Spinal cord (tissue), 10 donors: ENCODE results near the gene SPEG. TPM values are rescaled to one million over a fixed set of nuclear protein-coding genes. Genes with fewer than 3 reads are reported as not detected.

Experiments used
- DNase-seq, 6 donors: peaks; one replicate each; pipeline versions ENCODE4 v3.0.0 to v3.0.0-alpha.2; 2013 to 2015; ENCODE audit warnings: low spot score in 6 of 6, low read depth in 4 of 6
- H3K27ac ChIP-seq: one replicate; pipeline ENCODE4 v1.5.1; 2013; ENCODE audit warnings: low read depth, low read length, control low read depth
- H3K27me3 ChIP-seq: one replicate; pipeline ENCODE4 v1.6.1; 2013; ENCODE audit warnings: low read length; ENCODE audit not compliant: control insufficient read depth, insufficient read depth
- H3K36me3 ChIP-seq: one replicate; pipeline ENCODE4 v1.6.1; 2013; ENCODE audit warnings: low read length; ENCODE audit not compliant: control insufficient read depth, insufficient read depth
- H3K4me1 ChIP-seq: one replicate; pipeline ENCODE4 v1.6.1; 2013; ENCODE audit warnings: low read length; ENCODE audit not compliant: control insufficient read depth, insufficient read depth
- H3K4me3 ChIP-seq: one replicate; pipeline ENCODE4 v1.5.1; 2013; ENCODE audit warnings: low read depth, low read length, control low read depth
- H3K9me3 ChIP-seq: one replicate; pipeline ENCODE4 v1.6.1; 2013; ENCODE audit warnings: low read length; ENCODE audit not compliant: control insufficient read depth, insufficient read depth
- WGBS: methylation state at CpG from one replicate; pipeline ENCODE4 v1.1.5; 2013; ENCODE audit warnings: missing lambda C conversion rate; ENCODE audit not compliant: insufficient coverage; 5-methylcytosine and 5-hydroxymethylcytosine counted together
- polyA plus RNA-seq, 2 donors: library from polyadenylated mRNA; unstranded; fragments of 120-200 nt; gene quantifications; one replicate each; pipeline ENCODE4 v1.2.1, GENCODE V29; 2013; ENCODE audit not compliant: insufficient read length in 2 of 2
- total RNA-seq, 2 donors: library from RNA; depleted of rRNA in 1 of 2; stranded (reverse); fragments of 120-200 nt in 1 of 2; fragments of >200 nt in 1 of 2; gene quantifications; one replicate each; pipeline versions ENCODE4 v1.2.3 to v1.2.4, GENCODE V29; 2013 to 2014
- donor health status: healthy.

Gene SPEG
- total and polyA plus RNA-seq, 4 donors: 12.2 to 84.2 (median 46.0) TPM

DNA sequence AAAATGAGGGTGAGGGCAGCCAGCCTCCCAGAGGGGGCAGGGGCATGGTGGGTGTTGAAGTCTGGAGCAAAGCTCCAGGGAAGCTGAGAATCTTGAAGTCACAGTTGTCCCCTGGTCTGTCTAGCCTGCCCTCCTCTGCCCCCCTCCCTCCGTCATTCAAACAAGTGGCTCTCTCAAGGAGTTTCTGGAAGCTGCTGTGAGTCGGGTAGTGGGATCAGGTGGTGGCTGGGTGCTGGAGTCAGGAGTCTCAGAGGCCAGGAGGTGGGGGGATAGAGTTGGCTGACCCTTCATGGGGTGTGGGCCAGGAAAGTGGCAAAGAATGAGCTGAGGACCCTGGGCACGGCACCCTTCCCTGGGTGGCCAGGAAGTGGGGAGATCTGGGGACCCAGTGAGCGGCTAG is 79.1 kb downstream of the SPEG start:
- Histone ChIP-seq H3K4me3 (peak overlapping the region; percentile 9), H3K4me1 (peaks cover 98% of the 10 kb centered on the region), H3K36me3 (peaks cover 2% of the 10 kb centered on the region), H3K27me3 (peaks cover 36% of the 10 kb centered on the region), H3K27ac (peak overlapping the region; percentile 45), H3K9me3 (no peaks in the 10 kb centered on the region)
- WGBS: 13% methylated on average over 3 of the region's 4 CpGs
- peak in 1 of 6 donors; percentile 28 for DNase-seq

DNA sequence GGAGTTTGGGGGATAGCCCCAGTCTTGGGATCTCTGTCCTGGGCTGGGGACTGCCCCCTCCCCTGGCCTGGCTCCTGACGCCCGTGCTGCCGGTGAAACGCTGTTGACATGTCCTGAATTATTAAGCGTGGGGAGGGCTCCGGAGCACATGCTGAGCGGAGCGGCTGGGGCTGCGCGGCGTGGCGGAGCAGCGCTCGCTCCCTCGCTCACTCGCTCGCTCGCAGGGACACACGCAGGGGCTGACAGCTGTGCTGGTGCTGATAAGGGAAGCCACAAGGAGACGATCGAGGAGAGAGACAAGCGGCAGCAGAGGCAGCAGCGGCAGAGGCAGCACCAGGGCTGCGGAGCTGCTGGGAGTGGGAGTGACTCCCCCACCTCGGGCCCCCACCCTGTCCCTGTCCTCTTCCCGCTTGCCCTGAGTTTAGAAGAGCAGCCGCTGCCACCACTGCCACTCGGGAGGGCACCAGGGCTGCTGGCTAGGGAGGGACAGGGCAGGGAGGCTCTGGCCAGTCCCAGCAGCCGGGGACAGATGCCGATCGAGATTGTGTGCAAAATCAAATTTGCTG is 79.6 kb downstream of the SPEG start, which contains the start of gene ASIC4:
Gene ASIC4 (plus strand): TSS at position 287 of the 566 bp plus-strand sequence. CDS start 243 bp downstream, at position 530.
- Histone ChIP-seq H3K9me3 (no peaks in the 10 kb centered on the region), H3K27ac (peak within 1 kb of the TSS; percentile 45), H3K4me3 (peak within 1 kb of the TSS; percentile 9), H3K36me3 (peaks cover 2% of the 10 kb centered on the region), H3K4me1 (peaks cover 96% of the 10 kb centered on the region), H3K27me3 (peaks cover 36% of the 10 kb centered on the region)
- peak in 2 of 6 donors; percentile 65 to 90 for DNase-seq
- WGBS: 7% methylated on average over 31 of the region's 31 CpGs

DNA sequence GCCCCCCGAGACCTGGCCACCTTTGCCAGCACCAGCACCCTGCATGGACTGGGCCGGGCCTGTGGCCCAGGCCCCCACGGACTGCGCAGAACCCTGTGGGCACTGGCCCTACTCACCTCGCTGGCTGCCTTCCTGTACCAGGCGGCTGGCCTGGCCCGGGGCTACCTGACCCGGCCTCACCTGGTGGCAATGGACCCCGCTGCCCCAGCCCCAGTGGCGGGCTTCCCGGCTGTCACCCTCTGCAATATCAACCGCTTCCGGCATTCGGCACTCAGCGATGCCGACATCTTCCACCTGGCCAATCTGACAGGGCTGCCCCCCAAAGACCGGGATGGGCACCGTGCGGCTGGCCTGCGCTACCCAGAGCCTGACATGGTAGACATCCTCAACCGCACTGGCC is 80.2 kb downstream of the SPEG start:
- H3K4me1 ChIP-seq: peaks cover 96% of the 10 kb centered on the region
- 83% methylated on average over 20 of the region's 21 CpGs for WGBS
- H3K4me3 ChIP-seq: peak overlapping the region; percentile 9

DNA sequence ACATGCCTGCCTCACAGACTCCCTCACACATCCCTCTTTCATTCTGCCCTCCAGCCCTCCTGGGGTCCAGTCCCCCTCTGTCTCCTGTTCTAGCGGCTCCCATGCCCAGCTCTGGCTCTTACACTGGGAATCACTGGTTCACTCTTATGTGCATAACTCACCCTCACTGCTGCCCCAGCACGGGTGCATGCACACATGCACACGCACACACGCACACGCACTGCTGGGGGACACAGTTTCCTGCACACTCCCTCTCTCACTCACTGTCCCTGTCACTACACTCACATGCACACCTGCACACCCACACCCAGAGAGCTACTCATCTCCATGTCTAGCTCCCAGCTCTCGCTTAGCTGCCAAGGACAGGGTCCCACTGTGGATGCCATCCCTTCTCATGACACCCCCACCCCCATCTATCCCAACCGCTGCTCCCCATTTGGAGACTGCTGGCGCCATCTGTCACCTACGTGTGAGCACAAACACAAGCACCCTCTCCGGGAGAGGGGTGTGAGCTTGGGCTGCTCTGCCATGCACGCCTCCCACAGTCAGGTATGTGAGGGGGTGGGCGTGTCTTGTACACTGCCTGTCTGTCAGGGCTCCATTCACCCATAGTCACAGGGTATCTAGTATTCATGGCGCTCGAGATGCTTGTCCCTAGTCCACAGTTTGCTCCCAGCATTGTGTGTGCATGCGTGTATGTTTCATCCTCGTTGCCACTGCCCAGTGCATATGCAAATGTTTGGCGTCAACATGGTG is 81.4 kb downstream of the SPEG start:
- WGBS: 69% methylated on average over 17 of the region's 17 CpGs
- DNase-seq: peak in 2 of 6 donors; percentile 31 to 61
- Histone ChIP-seq H3K27ac (peak overlapping the region; percentile 73), H3K4me1 (peaks cover 96% of the 10 kb centered on the region), H3K36me3 (peaks cover 6% of the 10 kb centered on the region), H3K27me3 (peaks cover 28% of the 10 kb centered on the region), H3K9me3 (no peaks in the 10 kb centered on the region), H3K4me3 (peak overlapping the region; percentile 13)

More for the DNA sequence above, 80.2 kb downstream of the SPEG start:
- no peak for DNase-seq
- H3K27me3 ChIP-seq: peaks cover 36% of the 10 kb centered on the region
- H3K36me3 ChIP-seq: peaks cover 3% of the 10 kb centered on the region
- no peaks in the 10 kb centered on the region for H3K9me3 ChIP-seq
- peak overlapping the region; percentile 45 for H3K27ac ChIP-seq

DNA sequence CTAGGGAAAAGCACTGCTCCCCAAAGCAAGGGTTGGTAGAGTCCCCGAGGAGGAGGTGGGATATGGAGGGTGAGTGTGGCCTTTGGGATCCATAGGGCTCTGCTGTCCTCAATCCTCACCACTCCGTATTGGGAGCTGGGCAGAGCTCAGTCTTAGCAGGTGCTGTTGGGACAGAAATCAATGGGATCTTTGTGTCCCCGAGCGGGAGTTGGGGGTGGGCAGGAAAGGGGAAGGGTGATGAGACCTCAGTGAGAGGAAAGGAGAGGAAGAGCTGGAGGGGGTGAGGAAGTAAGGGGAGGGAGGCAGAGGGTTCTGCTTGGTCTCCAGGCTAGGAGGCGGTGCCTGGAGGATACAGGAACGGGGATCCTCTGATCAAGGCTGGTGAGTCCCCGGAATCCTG is 82.2 kb downstream of the SPEG start:
- peaks cover 25% of the 10 kb centered on the region for H3K27me3 ChIP-seq
- peaks cover 96% of the 10 kb centered on the region for H3K4me1 ChIP-seq
- H3K4me3 ChIP-seq: peak overlapping the region; percentile 13
- peak in 2 of 6 donors; percentile 52 to 56 for DNase-seq
- H3K9me3 ChIP-seq: no peaks in the 10 kb centered on the region
- peaks cover 6% of the 10 kb centered on the region for H3K36me3 ChIP-seq
- WGBS: 50% methylated on average over 7 of the region's 7 CpGs
- peak overlapping the region; percentile 73 for H3K27ac ChIP-seq

- 66% methylated on average over 9 of the region's 10 CpGs for WGBS
- H3K27me3 ChIP-seq: peaks cover 18% of the 10 kb centered on the region
- H3K4me1 ChIP-seq: peaks cover 95% of the 10 kb centered on the region
These were observed 83.5 kb downstream of the SPEG start for GRCh38 chr2:219517954-219518778.

GRCh38 chr2:219519526-219519916 is 84.9 kb downstream of the SPEG start:
- Histone ChIP-seq H3K27me3 (peaks cover 8% of the 10 kb centered on the region), H3K4me1 (peaks cover 88% of the 10 kb centered on the region), H3K4me3 (no peak overlapping the region), H3K36me3 (peaks cover 6% of the 10 kb centered on the region), H3K27ac (no peak overlapping the region), H3K9me3 (no peaks in the 10 kb centered on the region)
- 95% methylated on average over 9 of the region's 9 CpGs for WGBS
- DNase-seq: no peak

More at GRCh38 chr2:219517954-219518778, 83.5 kb downstream of the SPEG start:
- Histone ChIP-seq H3K9me3 (no peaks in the 10 kb centered on the region), H3K4me3 (peak overlapping the region; percentile 13), H3K36me3 (peaks cover 6% of the 10 kb centered on the region), H3K27ac (no peak overlapping the region)
- DNase-seq: no peak

DNA sequence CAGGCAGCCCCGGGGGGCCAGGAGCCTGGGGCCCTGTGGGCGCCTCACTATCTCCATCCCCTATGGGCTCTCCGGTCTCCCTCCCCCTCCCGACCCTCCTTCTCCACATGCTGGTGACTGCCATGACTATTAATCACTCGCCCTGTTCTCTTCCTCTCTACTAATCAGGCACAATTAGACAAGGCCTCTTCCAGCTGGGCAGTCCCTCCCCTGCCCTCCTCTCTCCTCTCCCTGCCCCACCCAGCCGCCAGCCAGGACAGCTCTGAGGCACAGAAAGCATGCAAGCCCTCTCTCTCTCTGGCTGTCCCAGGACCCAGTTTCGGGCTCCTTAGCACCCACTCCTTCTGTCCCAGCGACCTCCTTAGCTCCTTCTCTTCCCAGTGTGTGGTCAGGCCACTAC is 85.4 kb downstream of the SPEG start:
- H3K27me3 ChIP-seq: peaks cover 6% of the 10 kb centered on the region
- peaks cover 4% of the 10 kb centered on the region for H3K36me3 ChIP-seq
- peak in 1 of 6 donors; percentile 32 for DNase-seq
- 40% methylated on average over 8 of the region's 8 CpGs for WGBS
- H3K4me3 ChIP-seq: no peak overlapping the region
- H3K4me1 ChIP-seq: peaks cover 82% of the 10 kb centered on the region
- no peaks in the 10 kb centered on the region for H3K9me3 ChIP-seq
- H3K27ac ChIP-seq: peak overlapping the region; percentile 25

DNA sequence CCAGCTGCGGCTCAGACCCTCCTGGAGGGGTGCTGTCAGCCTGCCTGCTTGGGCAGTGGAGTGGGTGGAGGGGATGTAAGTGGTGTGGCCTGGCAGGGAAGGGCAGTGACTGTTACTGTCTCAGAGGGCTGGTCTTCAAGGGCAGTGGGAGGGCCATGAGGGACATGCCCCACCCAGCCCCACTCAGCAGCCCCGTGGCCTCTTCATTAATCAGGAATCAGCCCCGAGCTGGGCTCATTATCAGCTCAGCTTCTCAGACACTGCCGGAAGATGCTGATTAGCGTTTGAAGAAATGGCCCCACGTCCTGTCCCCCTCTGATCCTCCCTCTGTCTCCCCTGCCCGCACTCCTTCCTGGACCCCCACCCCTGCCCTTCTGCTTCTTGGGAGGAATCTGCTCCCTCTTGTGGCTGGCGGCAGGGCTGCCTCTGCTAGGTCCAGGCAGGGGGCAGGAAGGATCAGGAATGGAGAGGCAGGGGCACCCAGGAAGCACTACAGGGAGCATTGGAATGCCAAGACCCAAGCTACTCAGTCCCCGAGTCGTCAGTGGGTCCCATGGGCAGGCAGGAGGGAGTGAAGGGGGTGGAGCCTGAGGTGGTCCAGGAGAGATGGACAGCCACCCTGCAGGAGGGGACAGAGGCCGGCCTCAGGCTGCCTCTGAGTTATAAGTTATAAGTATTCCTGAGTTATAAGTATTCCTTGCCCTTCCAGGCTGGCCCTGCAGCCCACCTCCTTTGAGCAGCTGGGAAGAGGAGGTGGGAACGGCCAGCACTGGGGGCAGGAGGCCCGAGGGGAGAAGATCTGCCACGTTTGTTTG is 86.6 kb downstream of the SPEG start:
- H3K36me3 ChIP-seq: peaks cover 4% of the 10 kb centered on the region
- peaks cover 79% of the 10 kb centered on the region for H3K4me1 ChIP-seq
- H3K9me3 ChIP-seq: no peaks in the 10 kb centered on the region
- 16% methylated on average over 13 of the region's 14 CpGs for WGBS
- no peak overlapping the region for H3K4me3 ChIP-seq
- peaks cover 6% of the 10 kb centered on the region for H3K27me3 ChIP-seq
- peak in 2 of 6 donors; percentile 62 to 67 for DNase-seq
- H3K27ac ChIP-seq: peak overlapping the region; percentile 25
